Hepatocyte (in vitro differentiated cells): ENCODE data around the gene STK24.

Source experiments
- EZH2 ChIP-seq: fragments of 200-600 bp; sonication (generic); IDR thresholded peaks from 2 replicates; pipeline ENCODE4 v1.6.1; 2016; ENCODE audit warnings: antibody characterized with exemption, mild to moderate bottlenecking, borderline replicate concordance
- EZH2phosphoT487 ChIP-seq: fragments of 200-600 bp; sonication (generic); IDR thresholded peaks from one replicate; pipeline ENCODE4 v1.6.1; 2018; ENCODE audit warnings: antibody characterized with exemption, mild to moderate bottlenecking, low read depth, moderate library complexity; ENCODE audit not compliant: unreplicated experiment, severe bottlenecking
- TF ChIP-seq, protein P1 (sequence below): fragments of 200-600 bp; sonication (generic); IDR thresholded peaks from 2 replicates; pipeline ENCODE4 v1.5.1; 2016; ENCODE audit warnings: antibody characterized with exemption, mild to moderate bottlenecking; ENCODE audit not compliant: poor library complexity

GRCh38 chr13:98512774-98513665 lies 63.9 kb downstream of the STK24 start:
- TF ChIP-seq, protein P1, sequence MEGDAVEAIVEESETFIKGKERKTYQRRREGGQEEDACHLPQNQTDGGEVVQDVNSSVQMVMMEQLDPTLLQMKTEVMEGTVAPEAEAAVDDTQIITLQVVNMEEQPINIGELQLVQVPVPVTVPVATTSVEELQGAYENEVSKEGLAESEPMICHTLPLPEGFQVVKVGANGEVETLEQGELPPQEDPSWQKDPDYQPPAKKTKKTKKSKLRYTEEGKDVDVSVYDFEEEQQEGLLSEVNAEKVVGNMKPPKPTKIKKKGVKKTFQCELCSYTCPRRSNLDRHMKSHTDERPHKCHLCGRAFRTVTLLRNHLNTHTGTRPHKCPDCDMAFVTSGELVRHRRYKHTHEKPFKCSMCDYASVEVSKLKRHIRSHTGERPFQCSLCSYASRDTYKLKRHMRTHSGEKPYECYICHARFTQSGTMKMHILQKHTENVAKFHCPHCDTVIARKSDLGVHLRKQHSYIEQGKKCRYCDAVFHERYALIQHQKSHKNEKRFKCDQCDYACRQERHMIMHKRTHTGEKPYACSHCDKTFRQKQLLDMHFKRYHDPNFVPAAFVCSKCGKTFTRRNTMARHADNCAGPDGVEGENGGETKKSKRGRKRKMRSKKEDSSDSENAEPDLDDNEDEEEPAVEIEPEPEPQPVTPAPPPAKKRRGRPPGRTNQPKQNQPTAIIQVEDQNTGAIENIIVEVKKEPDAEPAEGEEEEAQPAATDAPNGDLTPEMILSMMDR: no peak
- TF ChIP-seq EZH2 (no peak), EZH2phosphoT487 (no peak)
